ENCODE data around the gene VAT1.
"Not testable (repeated sequence)": the region's sequence is repeated elsewhere in the genome, so short reads cannot be mapped to it uniquely, and the experiment has no call there.

Gene VAT1

DNA sequence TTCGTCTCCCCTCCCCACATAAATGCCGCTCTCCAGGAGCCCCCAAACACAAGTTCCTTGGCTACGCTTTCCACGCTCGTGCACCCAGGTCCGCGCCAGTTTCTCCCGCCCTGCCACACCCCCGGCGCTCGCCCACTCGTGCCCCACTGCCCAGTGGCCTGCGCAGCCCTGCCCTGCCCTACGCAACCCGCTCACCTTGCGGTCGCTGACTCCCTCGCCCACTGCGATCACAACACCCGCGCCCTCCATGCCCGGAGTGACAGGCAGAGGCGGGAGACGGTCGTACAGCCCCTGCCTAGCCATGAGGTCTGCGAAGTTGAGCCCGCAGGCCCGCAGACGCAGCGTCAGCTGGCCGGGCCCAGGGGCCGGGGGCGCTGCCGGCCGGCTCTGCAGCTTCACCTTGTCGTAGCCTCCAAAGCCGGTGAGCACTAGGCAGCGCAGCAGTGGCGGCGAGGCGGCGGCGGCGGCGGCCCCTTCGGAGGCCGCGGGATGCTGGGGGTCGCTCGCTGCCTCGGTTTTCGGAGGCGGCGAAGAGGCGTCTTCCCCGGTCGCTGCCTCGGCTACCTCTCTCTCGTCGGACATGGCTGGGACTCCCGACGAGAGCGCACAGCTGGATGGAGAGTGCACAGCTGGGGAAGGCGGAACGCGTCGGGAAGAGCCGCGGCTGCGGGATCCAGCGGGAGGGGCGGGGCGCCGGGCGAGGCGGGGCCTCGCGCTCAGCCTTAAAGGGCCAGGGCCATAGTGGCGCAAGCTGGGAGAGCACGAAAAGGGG, at the start of gene VAT1:
Gene VAT1, minus strand, starts transcription at position 645 of the 772 bp plus-strand sequence. Its CDS starts 63 bp downstream, at position 582.
- peak; percentile 68 for DNase-seq

GRCh38 chr17:43070872-43071271, 48.7 kb upstream of the VAT1 start:
- no peak for DNase-seq

GRCh38 chr17:43070257-43070656, 48.1 kb upstream of the VAT1 start:
- DNase-seq = no peak

DNA sequence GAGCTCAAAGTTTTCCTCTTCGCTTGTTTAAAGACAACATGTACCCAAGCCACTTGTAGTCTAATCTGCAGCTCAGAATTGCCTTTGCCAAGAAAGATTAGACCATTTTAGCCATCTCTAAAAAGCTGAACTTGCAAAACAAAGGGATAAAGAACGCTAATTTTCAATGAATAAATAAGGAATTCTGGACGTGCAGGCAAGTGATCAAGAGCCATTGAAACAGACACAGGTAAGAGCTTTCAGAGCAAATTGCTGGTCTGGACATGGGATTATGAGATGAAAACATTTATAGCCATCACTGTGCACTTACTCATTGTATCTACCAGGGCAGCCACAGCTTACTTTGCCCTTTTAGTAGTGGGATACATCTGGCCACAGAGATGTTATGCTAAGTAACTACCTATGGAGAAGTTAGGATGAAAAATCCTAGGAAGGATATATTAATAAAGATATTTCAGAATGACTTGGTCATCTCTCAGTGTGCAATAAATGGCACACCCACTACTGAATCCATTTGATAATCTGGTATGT, 47.2 kb upstream of the VAT1 start:
- no peak for DNase-seq

GRCh38 chr17:43068570-43069367, 46.6 kb upstream of the VAT1 start:
- DNase-seq = no peak

DNA sequence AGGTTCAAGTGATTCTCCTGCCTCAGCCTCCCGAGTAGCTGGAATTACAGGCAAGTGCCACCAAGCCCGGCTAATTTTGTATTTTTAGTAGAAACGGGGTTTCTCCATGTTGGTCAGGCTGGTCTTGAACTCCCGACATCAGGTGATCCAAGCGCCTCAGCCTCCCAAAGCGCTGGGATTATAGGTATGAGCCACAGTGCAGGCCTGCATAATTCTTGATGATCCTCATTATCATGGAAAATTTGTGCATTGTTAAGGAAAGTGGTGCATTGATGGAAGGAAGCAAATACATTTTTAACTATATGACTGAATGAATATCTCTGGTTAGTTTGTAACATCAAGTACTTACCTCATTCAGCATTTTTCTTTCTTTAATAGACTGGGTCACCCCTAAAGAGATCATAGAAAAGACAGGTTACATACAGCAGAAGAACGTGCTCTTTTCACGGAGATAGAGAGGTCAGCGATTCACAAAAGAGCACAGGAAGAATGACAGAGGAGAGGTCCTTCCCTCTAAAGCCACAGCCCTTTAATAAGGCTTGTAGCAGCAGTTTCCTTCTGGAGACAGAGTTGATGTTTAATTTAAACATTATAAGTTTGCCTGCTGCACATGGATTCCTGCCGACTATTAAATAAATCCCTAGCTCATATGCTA, 40.9 kb upstream of the VAT1 start:
- DNase-seq = no peak

DNA sequence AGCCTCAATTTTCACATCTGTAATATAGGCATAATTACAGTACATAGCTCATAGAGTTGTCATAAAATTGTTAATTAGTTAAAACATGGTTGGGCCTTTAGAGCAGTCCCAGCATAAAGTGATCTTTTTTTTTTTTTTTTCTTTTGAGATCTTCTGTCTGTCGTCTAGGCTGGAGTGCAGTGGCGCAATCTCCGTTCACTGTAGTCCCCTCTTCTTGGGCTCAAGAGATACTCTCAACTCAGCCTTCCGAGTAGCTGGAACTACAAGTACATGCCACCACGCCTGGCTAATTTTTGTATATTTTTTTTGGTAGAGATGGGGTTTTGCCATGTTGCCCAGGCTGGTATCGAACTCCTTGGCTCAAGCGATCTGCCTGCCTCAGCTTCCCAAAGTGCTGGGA, 33.9 kb upstream of the VAT1 start:
- no peak for DNase-seq

- DNase-seq = not testable (repeated sequence)
These were observed 30.8 kb upstream of the VAT1 start for GRCh38 chr17:43053008-43053407.

- no peak for DNase-seq
These were observed 29.8 kb upstream of the VAT1 start for GRCh38 chr17:43051969-43052368.

DNA sequence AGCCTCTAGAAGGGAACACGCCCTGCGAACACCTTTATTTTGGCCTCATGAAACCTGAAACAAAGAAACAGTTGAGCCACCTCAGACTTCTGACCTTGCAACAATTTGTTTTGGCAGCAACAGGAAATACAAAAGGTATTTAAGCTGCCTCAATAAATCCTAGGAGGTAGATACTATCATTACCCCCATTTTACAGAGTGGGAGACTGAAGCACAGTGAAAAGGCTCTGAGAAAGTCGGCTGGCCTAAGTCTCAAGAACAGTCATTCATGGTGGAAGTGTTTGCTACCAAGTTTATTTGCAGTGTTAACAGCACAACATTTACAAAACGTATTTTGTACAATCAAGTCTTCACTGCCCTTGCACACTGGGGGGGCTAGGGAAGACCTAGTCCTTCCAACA, 21.8 kb upstream of the VAT1 start:
- DNase-seq = no peak

DNA sequence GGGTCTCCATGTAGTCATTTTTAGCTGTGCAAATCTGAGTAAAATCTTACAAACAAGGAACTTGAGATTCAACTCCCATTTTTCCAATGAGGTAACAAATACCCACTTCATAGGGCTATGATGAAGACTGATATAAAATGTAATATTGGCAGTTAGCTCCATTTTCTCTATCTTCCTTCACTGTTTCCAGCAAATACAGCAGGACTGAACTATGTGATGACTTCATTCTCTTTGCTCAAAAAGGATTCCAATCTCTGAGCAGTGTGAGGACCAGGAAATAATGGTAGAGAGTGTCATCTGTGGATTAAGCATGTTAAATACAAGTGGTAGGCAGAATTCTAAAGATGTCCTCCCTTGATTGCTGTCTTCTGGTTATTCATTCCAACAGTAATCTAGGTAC, 21.1 kb upstream of the VAT1 start:
- no peak for DNase-seq

GRCh38 chr17:43042025-43042628, 19.9 kb upstream of the VAT1 start:
- no peak for DNase-seq

- DNase-seq = no peak
These were observed 18.5 kb upstream of the VAT1 start for GRCh38 chr17:43040655-43041054.

DNA sequence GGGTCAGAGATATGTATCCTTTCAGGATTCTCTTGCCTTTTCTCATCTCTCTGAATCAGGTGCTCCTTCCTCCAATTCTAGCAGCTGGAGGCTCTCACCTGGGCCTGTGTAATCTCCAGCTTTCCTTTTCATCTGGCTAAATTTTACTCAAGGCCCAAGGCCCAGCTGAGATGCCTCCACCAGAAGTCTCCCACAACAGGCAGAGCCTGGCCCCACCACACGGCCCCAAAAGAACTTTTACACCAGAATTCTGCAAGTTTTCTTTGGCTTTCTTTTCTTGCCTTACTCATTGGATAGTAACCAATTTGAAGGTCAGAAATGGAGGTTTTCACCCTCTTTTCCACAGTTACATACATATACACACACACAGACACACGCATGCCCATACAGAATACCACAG, 17.5 kb upstream of the VAT1 start:
- DNase-seq = no peak

- DNase-seq = no peak
These were observed 12.7 kb upstream of the VAT1 start for GRCh38 chr17:43034894-43035293.

GRCh38 chr17:43033948-43034881, 12.0 kb upstream of the VAT1 start:
- no peak for DNase-seq

- no peak for DNase-seq
These were observed 9.5 kb upstream of the VAT1 start for GRCh38 chr17:43031666-43032065.

GRCh38 chr17:43030137-43030767, 8.1 kb upstream of the VAT1 start:
- DNase-seq = no peak

DNA sequence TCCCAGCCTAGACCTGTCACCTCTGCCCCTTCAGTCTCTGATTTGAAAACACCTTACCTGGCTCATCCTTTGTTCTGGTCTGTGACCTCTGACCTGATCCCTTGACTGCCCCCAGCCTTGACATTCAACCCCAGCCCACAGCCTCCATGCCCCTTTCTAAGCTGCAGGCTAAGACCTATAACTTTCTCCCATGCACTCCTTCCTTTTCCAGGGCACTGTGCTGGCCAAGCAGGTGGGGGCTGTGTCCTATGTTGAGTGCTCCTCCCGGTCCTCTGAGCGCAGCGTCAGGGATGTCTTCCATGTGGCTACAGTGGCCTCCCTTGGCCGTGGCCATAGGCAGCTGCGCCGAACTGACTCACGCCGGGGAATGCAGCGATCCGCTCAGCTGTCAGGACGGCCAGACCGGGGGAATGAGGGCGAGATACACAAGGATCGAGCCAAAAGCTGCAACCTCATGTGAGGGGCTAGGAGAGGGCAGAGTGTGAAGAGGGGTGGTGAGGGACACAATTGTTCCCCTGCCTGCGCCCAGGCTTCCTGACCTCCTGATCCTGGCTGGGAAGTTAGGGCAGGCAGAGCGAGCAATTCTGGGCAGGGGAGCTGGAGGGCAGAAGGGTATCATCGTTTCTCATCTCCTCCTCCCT, 6.2 kb upstream of the VAT1 start:
- no peak for DNase-seq

DNA sequence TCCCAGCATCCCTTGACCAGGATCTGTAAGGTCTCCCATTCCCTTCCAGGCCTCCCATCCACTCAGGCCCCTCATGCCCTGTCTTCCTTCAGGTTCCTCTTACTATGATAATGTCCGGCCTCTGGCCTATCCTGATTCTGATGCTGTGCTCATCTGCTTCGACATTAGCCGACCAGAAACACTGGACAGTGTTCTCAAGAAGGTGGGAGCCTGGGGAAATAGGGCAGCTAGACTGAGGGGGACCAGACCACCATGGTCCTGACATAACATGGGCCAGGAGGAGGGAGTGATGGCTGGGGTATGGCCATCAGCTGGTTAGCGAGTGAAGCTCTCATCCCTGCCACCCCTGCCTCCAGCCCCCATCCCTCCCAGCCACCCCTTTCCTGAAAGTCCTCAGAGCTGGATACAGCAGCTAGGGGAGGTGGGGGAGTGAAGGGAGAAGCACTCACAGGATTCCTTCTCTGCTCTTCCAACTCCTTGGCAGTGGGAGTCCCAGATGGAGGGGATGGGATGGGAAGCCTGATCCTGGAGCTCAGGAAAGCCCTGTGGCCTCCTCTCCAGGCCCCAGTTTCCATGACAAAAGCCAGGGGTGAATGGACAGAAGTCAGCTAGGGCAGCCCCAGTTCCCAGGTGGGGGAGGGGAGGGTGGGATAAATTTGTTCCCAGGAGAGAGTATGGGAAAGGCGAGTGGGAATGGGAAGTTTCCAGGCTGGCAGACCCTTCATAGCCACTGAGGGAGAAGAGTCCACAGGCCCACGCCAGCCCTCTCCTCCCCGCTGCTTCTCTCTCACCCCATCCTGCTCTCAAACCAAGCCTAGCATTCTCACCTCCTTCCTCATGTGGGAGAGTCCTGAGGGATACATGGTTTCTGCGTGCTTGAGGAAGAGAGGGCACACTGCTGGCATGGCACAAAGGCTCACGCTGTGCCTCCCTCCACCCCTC, 5.2 kb upstream of the VAT1 start:
- DNase-seq = no peak
